Endothelial cell (in vitro differentiated cells): ENCODE results near the gene R3HCC1L. TPM values are rescaled to one million over a fixed set of nuclear protein-coding genes. Genes with fewer than 3 reads are reported as not detected.

Experiments
- DNase-seq: peaks from one replicate; pipeline ENCODE4 v3.0.0; 2021; ENCODE audit warnings: low spot score
- H3K27ac Mint-ChIP-seq: one replicate; pipeline ENCODE4 v1.8.0; 2021; ENCODE audit warnings: mixed read lengths, inconsistent platforms; ENCODE audit not compliant: unreplicated experiment
- H3K27me3 Mint-ChIP-seq: one replicate; pipeline ENCODE4 v1.8.0; 2021; ENCODE audit warnings: mild to moderate bottlenecking, moderate library complexity, mixed read lengths, inconsistent platforms; ENCODE audit not compliant: unreplicated experiment
- H3K36me3 Mint-ChIP-seq: one replicate; pipeline ENCODE4 v1.8.0; 2021; ENCODE audit warnings: mild to moderate bottlenecking, low read depth, mixed read lengths, inconsistent platforms; ENCODE audit not compliant: unreplicated experiment
- H3K4me1 Mint-ChIP-seq: one replicate; pipeline ENCODE4 v1.8.0; 2021; ENCODE audit warnings: mild to moderate bottlenecking, mixed read lengths, inconsistent platforms; ENCODE audit not compliant: unreplicated experiment
- H3K4me3 Mint-ChIP-seq: one replicate; pipeline ENCODE4 v1.8.0; 2021; ENCODE audit warnings: mild to moderate bottlenecking, mixed read lengths, inconsistent platforms; ENCODE audit not compliant: unreplicated experiment
- H3K9me3 Mint-ChIP-seq: one replicate; pipeline ENCODE4 v1.8.0; 2021; ENCODE audit warnings: mixed read lengths, inconsistent platforms; ENCODE audit not compliant: unreplicated experiment
- total RNA-seq: library from RNA; stranded (reverse); fragmentation: NEBNext Ultra II Directional; extraction: Animal tissue kit (Norgen Biotek cat#: 25700); gene quantifications from one replicate; pipeline ENCODE4 v1.2.1, GENCODE V29; 2021; ENCODE audit not compliant: unreplicated experiment
- TF ChIP-seq, protein P1 (sequence below): fragments of 200-600 bp; sonication (generic); IDR thresholded peaks from one replicate; pipeline ENCODE4 v1.5.0; 2021; ENCODE audit warnings: antibody characterized with exemption; ENCODE audit not compliant: unreplicated experiment

R3HCC1L gene
- total RNA-seq, 1 donor from 2014 or later: 21.3 TPM

DNA sequence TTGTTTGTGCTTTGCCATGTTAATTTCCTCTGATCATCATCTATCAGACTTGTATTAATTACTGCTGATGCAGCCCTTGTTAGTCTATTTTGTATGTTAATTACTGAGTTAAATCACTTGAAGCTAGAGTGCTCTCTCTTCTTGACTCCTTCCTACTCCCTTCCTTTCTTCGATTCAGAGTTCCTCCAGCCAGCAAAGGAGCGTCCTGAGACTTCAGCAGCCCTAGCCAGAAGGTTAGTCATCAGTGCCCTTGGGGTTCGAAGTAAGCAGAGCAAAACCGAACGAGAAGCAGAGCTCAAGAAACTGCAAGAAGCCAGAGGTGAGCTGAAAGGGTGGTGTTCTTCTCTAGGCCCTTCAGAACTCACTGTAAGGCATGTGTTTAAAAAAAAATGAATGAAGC lies 101.4 kb downstream of the R3HCC1L start:
- Mint-ChIP-seq H3K27me3 (no peaks in the 10 kb centered on the region), H3K4me3 (no peak overlapping the region), H3K36me3 (no peaks in the 10 kb centered on the region), H3K9me3 (no peaks in the 10 kb centered on the region), H3K4me1 (no peaks in the 10 kb centered on the region), H3K27ac (no peak overlapping the region)
- TF ChIP-seq, protein P1, sequence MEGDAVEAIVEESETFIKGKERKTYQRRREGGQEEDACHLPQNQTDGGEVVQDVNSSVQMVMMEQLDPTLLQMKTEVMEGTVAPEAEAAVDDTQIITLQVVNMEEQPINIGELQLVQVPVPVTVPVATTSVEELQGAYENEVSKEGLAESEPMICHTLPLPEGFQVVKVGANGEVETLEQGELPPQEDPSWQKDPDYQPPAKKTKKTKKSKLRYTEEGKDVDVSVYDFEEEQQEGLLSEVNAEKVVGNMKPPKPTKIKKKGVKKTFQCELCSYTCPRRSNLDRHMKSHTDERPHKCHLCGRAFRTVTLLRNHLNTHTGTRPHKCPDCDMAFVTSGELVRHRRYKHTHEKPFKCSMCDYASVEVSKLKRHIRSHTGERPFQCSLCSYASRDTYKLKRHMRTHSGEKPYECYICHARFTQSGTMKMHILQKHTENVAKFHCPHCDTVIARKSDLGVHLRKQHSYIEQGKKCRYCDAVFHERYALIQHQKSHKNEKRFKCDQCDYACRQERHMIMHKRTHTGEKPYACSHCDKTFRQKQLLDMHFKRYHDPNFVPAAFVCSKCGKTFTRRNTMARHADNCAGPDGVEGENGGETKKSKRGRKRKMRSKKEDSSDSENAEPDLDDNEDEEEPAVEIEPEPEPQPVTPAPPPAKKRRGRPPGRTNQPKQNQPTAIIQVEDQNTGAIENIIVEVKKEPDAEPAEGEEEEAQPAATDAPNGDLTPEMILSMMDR: no peak
- DNase-seq: no peak

DNA sequence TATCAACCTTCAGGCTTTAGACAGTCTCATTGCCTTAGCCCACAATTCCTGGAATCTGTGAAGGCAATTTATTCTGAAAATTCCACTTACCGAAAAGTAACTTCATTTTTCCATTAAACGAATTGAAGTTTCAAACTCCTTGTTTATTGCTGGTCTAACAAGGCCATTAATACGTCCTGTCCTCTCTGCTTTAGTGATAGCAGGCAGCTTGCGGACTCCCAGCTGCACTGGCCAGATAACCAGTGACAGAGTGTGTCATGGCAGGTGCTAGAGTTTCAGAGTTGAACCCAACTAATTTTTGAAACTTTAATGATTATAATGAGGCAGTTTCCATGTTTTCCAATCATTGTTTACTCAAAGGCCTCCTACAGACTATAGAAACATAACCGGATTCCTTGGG lies 102.4 kb downstream of the R3HCC1L start:
- H3K27ac Mint-ChIP-seq: no peak overlapping the region

DNA sequence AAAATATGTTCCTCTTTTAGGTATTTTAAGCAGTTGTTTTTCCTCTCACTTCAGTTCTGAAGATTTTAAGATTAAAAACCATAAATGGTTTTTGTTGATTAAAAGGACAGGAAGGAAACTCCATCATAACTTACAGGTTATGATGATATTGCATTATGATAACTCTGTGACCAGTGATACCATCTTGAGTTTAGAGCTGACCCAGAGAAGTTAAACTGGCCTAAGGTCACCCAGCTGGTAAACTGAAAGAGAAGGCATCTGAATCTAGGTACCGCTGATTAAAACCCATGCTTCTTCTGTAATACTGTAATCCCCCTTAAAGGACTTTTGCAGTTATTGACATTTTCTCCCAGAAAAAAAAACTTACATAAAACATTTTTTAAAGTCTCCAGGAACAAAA lies 103.9 kb downstream of the R3HCC1L start:
- DNase-seq: no peak
- Mint-ChIP-seq H3K4me1 (no peaks in the 10 kb centered on the region), H3K27ac (no peak overlapping the region), H3K9me3 (no peaks in the 10 kb centered on the region), H3K27me3 (no peaks in the 10 kb centered on the region), H3K36me3 (no peaks in the 10 kb centered on the region), H3K4me3 (no peak overlapping the region)
- TF ChIP-seq, protein P1: no peak

More for the DNA sequence above, 102.4 kb downstream of the R3HCC1L start:
- H3K4me1 Mint-ChIP-seq: no peaks in the 10 kb centered on the region
- no peak for DNase-seq
- no peaks in the 10 kb centered on the region for H3K27me3 Mint-ChIP-seq
- no peaks in the 10 kb centered on the region for H3K36me3 Mint-ChIP-seq
- TF ChIP-seq, protein P1: no peak
- H3K4me3 Mint-ChIP-seq: no peak overlapping the region
- no peaks in the 10 kb centered on the region for H3K9me3 Mint-ChIP-seq

DNA sequence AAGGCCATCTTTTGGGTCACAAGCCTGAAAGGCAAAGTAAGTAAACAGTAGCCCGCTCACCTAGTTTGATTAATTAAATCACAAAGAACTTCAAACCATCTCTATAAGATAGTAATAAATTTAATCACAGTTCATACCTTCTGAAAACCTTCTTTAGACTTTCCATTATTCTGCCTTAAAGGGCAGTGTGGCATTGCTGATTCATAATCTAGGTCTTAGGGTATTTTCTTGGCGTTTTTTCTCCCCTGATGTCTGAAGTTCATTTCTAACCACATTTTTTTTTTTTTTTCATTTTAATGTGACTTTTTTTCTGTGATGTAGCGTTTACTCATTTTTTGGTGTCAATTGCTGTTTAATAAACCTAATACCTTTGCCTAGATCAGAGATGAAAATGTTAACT lies 106.1 kb downstream of the R3HCC1L start:
- no peak for DNase-seq
- TF ChIP-seq, protein P1: no peak
- Mint-ChIP-seq H3K27me3 (no peaks in the 10 kb centered on the region), H3K4me3 (no peak overlapping the region), H3K9me3 (no peaks in the 10 kb centered on the region), H3K4me1 (no peaks in the 10 kb centered on the region), H3K36me3 (peaks cover 14% of the 10 kb centered on the region), H3K27ac (no peak overlapping the region)

DNA sequence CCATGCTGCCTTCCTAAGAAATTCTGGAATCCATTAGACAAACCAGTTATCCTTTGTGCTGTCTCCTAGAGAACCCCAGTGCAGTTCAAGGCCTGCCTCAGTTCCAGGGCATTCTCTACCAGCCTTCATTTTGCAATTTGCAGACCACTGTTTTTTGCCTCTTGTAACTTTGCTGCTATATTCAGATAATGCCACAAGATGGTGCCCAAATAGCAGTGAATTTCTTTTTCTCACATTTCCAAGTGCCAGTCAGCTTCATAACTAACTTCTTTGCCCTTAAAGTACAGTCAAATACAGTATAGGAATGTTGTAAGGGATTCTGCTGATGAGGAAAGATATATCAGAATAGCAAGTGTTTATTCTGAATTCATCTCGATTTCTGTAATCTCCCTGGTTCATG lies 108.4 kb downstream of the R3HCC1L start:
- Mint-ChIP-seq H3K9me3 (no peaks in the 10 kb centered on the region), H3K4me3 (no peak overlapping the region), H3K27me3 (no peaks in the 10 kb centered on the region), H3K4me1 (peaks cover 11% of the 10 kb centered on the region), H3K27ac (no peak overlapping the region), H3K36me3 (peaks cover 20% of the 10 kb centered on the region)
- no peak for DNase-seq
- TF ChIP-seq, protein P1: peak; percentile 33
